Panc1 (cell line): ENCODE measurements around the gene CLUH. TPM values are rescaled to one million over a fixed set of nuclear protein-coding genes. Genes with fewer than 3 reads are reported as not detected.

ENCODE experiments used
- ATAC-seq: fragments of 200-7000 bp; cut with Tn5 transposase; 2 replicates; pipeline ENCODE4 v1.9.1; 2020; ENCODE audit warnings: mild to moderate bottlenecking, moderate library complexity
- BruUV-seq: library from RNA; stranded (reverse); fragments of 400-500 nt; replicated peaks from 2 replicates; lab custom pipeline; 2021; lab: Mats Ljungman, UMichigan
- CTCF ChIA-PET: fragments of 300-600 bp; sonication (Branson Sonifier 250); formaldehyde crosslinking; loops from one replicate; lab custom pipeline; 2022; ENCODE audit warnings: antibody characterized with exemption; lab: Charles Lee
- POLR2A ChIA-PET: fragments of 300-600 bp; sonication (Branson Sonifier 250); formaldehyde crosslinking; loops from one replicate; lab custom pipeline; 2022; ENCODE audit warnings: antibody characterized with exemption; lab: Charles Lee
- DNase-seq: peaks from one replicate; pipeline ENCODE4 v3.0.0-alpha.2; 2010; ENCODE audit warnings: low read depth, low spot score
- H3K27ac ChIP-seq: 2 replicates; pipeline ENCODE4 v1.5.1; 2011; ENCODE audit warnings: mild to moderate bottlenecking, low read length, inconsistent platforms
- H3K27me3 ChIP-seq: fragments of 200-500 bp; sonication (Bioruptor generic); 2 replicates; pipeline ENCODE4 v1.6.0; 2014; ENCODE audit warnings: low read length, inconsistent platforms; ENCODE audit not compliant: control insufficient read depth, insufficient read depth
- H3K36me3 ChIP-seq: fragments of 200-500 bp; sonication (Bioruptor generic); 2 replicates; pipeline ENCODE4 v1.5.1; 2014; ENCODE audit warnings: inconsistent platforms, mild to moderate bottlenecking, low read length, moderate library complexity; ENCODE audit not compliant: control insufficient read depth, insufficient read depth
- H3K4me1 ChIP-seq: 2 replicates; pipeline ENCODE4 v1.5.1; 2011; ENCODE audit warnings: inconsistent platforms, mild to moderate bottlenecking, low read length, moderate library complexity; ENCODE audit not compliant: control insufficient read depth, insufficient read depth
- H3K4me3 ChIP-seq, 2 experiments: 2 replicates each; pipeline ENCODE4 v1.5.1; 2011 to 2012; ENCODE audit warnings: low read depth in 2 of 2, low read length in 2 of 2, mild to moderate bottlenecking in 2 of 2, inconsistent platforms in 1 of 2, moderate library complexity in 1 of 2
- H3K9me3 ChIP-seq: fragments of 200-500 bp; sonication (Bioruptor generic); 2 replicates; pipeline ENCODE4 v1.5.1; 2014; ENCODE audit warnings: low read depth, mild to moderate bottlenecking, inconsistent platforms, low read length, moderate library complexity; ENCODE audit not compliant: control insufficient read depth, insufficient read depth
- POLR2AphosphoS5 ChIP-seq: IDR thresholded peaks from 2 replicates; pipeline ENCODE4 v1.6.1; 2012; ENCODE audit warnings: mild to moderate bottlenecking, low read depth, low read length, moderate library complexity
- SIN3A ChIP-seq: IDR thresholded peaks from 2 replicates; pipeline ENCODE4 v1.6.1; 2012; ENCODE audit warnings: low read depth, mild to moderate bottlenecking, low read length, moderate library complexity, borderline replicate concordance; ENCODE audit not compliant: insufficient read depth
- TCF7L2 ChIP-seq: IDR thresholded peaks from 2 replicates; pipeline ENCODE4 v1.6.1; 2011; ENCODE audit warnings: mild to moderate bottlenecking, low read depth, low read length, inconsistent platforms
- in situ Hi-C: cut with HindIII; loops from 2 replicates; pipeline ENCODE4 v1.10.0; 2016; ENCODE audit warnings: low sequenced_read_pairs, low pct_unique_long_range_greater_than_20kb
- intact Hi-C: fragments of 100-400 bp; cut with micrococcal nuclease; formaldehyde crosslinking; loops from one replicate; pipeline ENCODE4 v1.10.0; 2022; ENCODE audit not compliant: unreplicated experiment
- total RNA-seq: library from RNA; stranded (reverse); gene quantifications from one replicate; pipeline ENCODE4 v1.2.1, GENCODE V29; 2021; ENCODE audit not compliant: unreplicated experiment
- TF ChIP-seq, protein P1 (sequence below): fragments of 450-650 bp; IDR thresholded peaks from 2 replicates; pipeline ENCODE4 v1.5.1; 2017; ENCODE audit warnings: mild to moderate bottlenecking
- TF ChIP-seq, protein P2 (sequence below), 2 experiments: IDR thresholded peaks; 2 replicates each; pipeline ENCODE4 v1.6.1; 2011 to 2012; ENCODE audit warnings: low read depth in 2 of 2, control low read depth in 1 of 2, low read length in 1 of 2, mild to moderate bottlenecking in 1 of 2, moderate library complexity in 1 of 2; ENCODE audit not compliant: insufficient read depth in 1 of 2

Gene CLUH
- total RNA-seq, 1 experiment from 2014 or later: 119 TPM

DNA sequence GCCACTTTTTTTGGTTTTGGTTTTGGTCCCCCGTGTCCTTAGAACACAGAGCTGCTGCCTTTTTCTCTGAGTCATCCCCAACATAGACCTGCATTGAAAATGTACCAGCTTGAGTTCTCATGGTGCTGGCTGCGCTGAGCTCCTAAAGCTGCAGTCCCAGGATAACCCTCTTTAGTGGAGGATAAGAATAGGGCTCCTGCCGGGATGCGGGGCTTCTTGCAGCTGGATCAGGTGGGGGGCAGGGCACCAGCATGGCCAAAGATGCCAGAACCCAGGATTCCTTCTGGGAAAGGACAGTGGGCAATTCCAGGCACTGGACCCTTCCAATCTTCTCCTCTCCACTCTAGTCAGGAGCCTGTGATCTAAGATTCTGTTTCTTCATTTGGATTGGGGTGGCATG lies 8.3 kb upstream of the CLUH start:
- no peaks in the 10 kb centered on the region for H3K27me3 ChIP-seq
- TF ChIP-seq, protein P1, sequence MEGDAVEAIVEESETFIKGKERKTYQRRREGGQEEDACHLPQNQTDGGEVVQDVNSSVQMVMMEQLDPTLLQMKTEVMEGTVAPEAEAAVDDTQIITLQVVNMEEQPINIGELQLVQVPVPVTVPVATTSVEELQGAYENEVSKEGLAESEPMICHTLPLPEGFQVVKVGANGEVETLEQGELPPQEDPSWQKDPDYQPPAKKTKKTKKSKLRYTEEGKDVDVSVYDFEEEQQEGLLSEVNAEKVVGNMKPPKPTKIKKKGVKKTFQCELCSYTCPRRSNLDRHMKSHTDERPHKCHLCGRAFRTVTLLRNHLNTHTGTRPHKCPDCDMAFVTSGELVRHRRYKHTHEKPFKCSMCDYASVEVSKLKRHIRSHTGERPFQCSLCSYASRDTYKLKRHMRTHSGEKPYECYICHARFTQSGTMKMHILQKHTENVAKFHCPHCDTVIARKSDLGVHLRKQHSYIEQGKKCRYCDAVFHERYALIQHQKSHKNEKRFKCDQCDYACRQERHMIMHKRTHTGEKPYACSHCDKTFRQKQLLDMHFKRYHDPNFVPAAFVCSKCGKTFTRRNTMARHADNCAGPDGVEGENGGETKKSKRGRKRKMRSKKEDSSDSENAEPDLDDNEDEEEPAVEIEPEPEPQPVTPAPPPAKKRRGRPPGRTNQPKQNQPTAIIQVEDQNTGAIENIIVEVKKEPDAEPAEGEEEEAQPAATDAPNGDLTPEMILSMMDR: no peak
- TF ChIP-seq TCF7L2: no peak
- TF ChIP-seq SIN3A: no peak
- no peak for TF ChIP-seq POLR2AphosphoS5
- TF ChIP-seq, protein P2, sequence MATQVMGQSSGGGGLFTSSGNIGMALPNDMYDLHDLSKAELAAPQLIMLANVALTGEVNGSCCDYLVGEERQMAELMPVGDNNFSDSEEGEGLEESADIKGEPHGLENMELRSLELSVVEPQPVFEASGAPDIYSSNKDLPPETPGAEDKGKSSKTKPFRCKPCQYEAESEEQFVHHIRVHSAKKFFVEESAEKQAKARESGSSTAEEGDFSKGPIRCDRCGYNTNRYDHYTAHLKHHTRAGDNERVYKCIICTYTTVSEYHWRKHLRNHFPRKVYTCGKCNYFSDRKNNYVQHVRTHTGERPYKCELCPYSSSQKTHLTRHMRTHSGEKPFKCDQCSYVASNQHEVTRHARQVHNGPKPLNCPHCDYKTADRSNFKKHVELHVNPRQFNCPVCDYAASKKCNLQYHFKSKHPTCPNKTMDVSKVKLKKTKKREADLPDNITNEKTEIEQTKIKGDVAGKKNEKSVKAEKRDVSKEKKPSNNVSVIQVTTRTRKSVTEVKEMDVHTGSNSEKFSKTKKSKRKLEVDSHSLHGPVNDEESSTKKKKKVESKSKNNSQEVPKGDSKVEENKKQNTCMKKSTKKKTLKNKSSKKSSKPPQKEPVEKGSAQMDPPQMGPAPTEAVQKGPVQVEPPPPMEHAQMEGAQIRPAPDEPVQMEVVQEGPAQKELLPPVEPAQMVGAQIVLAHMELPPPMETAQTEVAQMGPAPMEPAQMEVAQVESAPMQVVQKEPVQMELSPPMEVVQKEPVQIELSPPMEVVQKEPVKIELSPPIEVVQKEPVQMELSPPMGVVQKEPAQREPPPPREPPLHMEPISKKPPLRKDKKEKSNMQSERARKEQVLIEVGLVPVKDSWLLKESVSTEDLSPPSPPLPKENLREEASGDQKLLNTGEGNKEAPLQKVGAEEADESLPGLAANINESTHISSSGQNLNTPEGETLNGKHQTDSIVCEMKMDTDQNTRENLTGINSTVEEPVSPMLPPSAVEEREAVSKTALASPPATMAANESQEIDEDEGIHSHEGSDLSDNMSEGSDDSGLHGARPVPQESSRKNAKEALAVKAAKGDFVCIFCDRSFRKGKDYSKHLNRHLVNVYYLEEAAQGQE (IDR thresholded peaks at IDR 0.05; ENCODE audit: insufficient read depth in 1 of 2, low read depth in 2 of 2, low read length in 1 of 2): no peak
- BruUV-seq: no TSS peak

DNA sequence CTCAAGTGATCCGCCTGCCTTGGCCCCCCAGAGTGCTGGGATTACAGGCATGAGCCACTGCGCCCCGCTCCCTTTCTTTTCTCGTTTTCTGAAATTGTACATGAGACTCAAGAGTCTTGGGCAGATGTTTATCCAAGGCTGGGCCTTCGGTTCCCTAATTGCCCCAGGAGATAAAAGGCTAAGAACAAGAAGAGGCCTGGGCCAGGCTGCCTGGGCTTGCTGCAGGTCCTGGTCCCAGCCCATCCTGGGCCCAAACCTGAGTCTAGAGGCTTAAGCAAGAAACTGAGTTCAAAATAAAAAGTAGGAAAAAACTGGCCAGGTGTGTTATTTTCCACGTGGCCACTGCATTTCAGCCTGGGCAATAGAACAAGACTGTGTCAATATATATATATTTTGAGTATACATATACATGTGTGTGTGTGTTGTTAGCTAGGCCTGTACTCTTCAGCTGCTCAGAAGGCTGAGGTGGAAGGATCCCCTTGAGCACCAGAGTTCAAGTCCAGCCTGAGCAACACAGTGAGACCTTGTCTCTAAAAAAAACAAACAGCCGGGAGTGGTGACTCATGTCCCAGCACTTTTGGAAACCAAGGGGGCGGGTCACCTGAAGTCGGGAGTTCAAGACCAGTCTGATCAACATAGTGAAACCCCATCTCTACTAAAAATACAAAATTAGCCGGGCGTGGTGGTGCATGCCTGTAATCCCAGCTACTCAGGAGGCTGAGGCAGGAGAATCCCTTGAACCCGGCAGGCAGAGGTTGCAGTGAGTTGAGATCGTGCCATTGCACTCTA lies 6.8 kb upstream of the CLUH start:
- Histone ChIP-seq H3K9me3 (no peaks in the 10 kb centered on the region), H3K4me1 (no peaks in the 10 kb centered on the region), H3K36me3 (no peaks in the 10 kb centered on the region), H3K27me3 (no peaks in the 10 kb centered on the region), H3K4me3 (no peak overlapping the region), H3K27ac (no peak overlapping the region)
- ChIA-PET POLR2A (no interaction called here), CTCF (no interaction called here)
- intact Hi-C loops: no loop called here
- in situ Hi-C loops: no loop called here
- ATAC-seq (no peak), DNase-seq (no peak)
- BruUV-seq: no TSS peak
- TF ChIP-seq SIN3A: no peak

More for the DNA sequence above, 8.3 kb upstream of the CLUH start:
- no peak for ATAC-seq
- no peaks in the 10 kb centered on the region for H3K4me1 ChIP-seq
- no peak for DNase-seq
- H3K9me3 ChIP-seq: no peaks in the 10 kb centered on the region
- intact Hi-C loops: no loop called here
- ChIA-PET POLR2A (no interaction called here), CTCF (interaction anchor here (0.6 kb wide), 1 partner anchor 31 kb away, joined by 4 read pairs; no protein-coding TSS in a partner anchor)
- no peak overlapping the region for H3K4me3 ChIP-seq
- no peaks in the 10 kb centered on the region for H3K36me3 ChIP-seq
- H3K27ac ChIP-seq: no peak overlapping the region
- in situ Hi-C loops: no loop called here

DNA sequence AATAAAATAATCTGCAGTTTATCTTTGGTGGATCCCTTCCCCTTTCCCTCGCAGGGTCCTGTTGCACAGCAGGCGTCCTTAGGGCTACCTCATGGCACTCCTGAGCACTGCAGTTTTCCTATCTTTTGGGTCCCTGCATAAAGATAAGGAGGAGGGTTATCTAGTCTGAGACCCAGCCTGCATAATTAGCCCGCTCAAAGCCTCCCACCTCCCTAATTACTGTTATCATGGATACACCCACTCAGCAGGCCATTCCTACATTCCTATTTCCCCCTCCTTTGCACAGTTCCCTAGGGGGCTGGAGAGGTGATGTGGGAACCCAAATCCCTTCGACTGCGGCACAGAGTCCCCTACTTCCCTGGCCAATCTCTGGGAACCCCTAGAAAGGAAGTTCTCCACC lies 5.1 kb upstream of the CLUH start:
- TF ChIP-seq TCF7L2 (no peak), SIN3A (no peak), POLR2AphosphoS5 (no peak)
- TF ChIP-seq, protein P2 (IDR thresholded peaks at IDR 0.05; ENCODE audit: insufficient read depth in 1 of 2, low read depth in 2 of 2, low read length in 1 of 2): no peak
- TF ChIP-seq, protein P1: no peak
- Histone ChIP-seq H3K4me3 (no peak overlapping the region), H3K9me3 (no peaks in the 10 kb centered on the region), H3K27ac (no peak overlapping the region), H3K4me1 (peaks cover 5% of the 10 kb centered on the region; the same call in 1 of the 2 replicates), H3K27me3 (no peaks in the 10 kb centered on the region), H3K36me3 (no peaks in the 10 kb centered on the region)
- no TSS peak for BruUV-seq
- DNase-seq: no peak
- intact Hi-C loops: no loop called here
- ATAC-seq: no peak
- CTCF ChIA-PET: interaction anchor here (0.6 kb wide), 1 partner anchor 540 kb away, joined by 6 read pairs; no protein-coding TSS in a partner anchor
- in situ Hi-C loops: no loop called here
- POLR2A ChIA-PET: interaction anchor here (0.7 kb wide), 1 partner anchor 158 kb away, joined by 8 read pairs; no protein-coding TSS in a partner anchor
